Measurements from ENCODE around the gene CCK. TPM values are rescaled to one million over a fixed set of nuclear protein-coding genes. Genes with fewer than 3 reads are reported as not detected.
"Not testable (repeated sequence)": the region's sequence is repeated elsewhere in the genome, so short reads cannot be mapped to it uniquely, and the experiment has no call there.

CCK gene
- total RNA-seq, result not detected

DNA sequence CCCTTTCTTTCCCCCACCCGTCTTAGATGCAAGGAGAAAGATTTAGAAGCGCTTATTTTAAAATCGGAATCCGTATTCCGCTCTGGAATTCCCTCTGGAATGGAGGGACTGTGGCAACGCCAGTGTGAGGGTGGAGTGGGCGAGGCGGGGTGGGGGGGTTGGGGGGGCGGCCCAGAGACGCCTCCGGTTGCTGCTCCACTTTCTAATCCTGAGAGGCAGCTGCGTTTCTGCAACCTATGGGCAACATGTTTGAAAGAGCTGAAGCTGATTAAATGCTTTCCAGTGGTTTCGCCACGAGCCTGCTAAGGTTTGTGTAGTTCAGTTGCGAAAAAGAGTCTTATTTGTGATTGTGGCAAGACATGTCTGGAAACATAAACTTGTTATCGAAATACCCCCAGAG lies at the start of gene CCK:
CCK (minus strand) TSS at position 101 of the 400 bp plus-strand sequence. CDS start 2,555 bp downstream, outside the sequence.
- CTCF ChIA-PET, result no interaction called here
- POLR2A ChIA-PET, result no interaction called here

DNA sequence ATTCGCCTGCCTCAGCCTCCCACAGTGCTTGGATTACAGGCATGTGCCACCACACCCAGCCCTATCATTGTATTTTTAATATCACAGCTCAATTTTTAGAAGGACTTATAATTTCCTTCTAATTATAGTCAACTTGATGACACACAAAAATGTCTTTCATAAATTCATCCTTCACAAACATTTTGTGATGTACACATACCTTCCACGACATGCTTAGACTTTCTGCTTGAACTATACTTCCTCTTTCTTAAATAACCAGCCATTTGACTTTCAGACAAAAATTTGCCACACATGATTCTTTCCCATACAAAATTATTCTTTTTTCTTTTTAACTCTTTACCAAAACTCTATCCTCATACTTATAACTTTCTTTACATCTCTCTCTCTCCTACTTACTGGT lies 48.4 kb upstream of the CCK start:
- POLR2A ChIA-PET, result no interaction called here
- CTCF ChIA-PET, result no interaction called here

- ChIA-PET POLR2A (no interaction called here), CTCF (no interaction called here)
Observed at GRCh38 chr3:42308651-42309050, 42.7 kb upstream of the CCK start.

DNA sequence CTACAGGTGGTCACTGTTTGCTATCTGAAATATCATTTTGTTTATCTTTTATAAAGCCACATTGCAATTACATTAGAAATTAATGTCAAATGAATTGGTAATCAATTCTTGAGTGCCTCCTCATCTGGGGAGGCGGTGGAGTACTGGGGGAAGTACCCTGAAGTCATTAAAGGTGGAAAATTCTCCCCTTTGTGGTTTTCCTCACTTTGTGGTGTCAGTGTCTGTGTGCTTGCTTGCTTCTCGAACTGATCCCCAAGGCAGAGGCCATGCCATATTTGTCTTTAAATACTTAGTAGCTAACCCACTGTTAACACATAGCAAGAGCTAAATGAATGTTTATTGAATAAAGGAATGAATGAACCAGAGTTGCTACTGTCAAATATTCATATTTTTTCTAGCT lies 40.5 kb upstream of the CCK start:
- CTCF ChIA-PET, result no interaction called here
- POLR2A ChIA-PET, result no interaction called here

- CTCF ChIA-PET, result no interaction called here
- POLR2A ChIA-PET, result interaction anchor here (0.5 kb wide), 1 partner anchor 41 kb away, joined by 4 read pairs; no protein-coding TSS in a partner anchor
Observed at GRCh38 chr3:42302924-42303634, 37.1 kb upstream of the CCK start.

DNA sequence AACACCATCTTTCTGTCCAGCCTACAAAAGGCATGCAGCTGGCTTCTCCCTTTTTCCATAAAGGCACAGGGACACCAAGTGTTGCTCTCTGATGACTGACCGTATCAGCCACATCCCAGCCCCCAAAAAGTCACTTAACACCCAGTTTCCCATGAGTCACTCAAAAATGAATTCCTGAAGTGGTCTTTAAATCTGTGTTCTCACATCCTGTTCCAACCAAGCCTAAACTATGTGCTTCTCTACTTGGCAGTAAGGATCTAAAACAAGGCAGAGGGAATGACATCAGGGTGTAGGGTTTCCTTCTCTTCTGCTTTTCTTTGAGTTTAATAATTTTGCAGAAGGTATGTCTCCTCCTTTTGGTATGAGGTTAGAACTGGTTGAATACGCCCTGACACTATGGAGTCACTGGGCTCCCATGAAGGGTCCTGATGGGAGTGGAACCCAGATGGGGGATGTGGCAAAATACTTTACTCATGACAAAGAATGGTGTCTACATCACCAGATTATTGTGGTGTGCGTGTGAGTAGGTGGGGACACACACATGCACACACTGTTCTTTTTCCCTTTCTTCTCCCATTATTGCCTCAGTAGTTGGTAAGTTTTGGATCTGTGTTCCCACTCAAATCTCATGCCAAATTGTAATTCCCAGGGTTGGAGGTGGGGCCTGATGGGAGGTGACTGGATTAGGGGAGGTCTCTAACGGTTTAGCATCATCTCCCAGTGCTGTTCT lies 35.6 kb upstream of the CCK start:
- POLR2A ChIA-PET, result no interaction called here
- CTCF ChIA-PET, result no interaction called here

DNA sequence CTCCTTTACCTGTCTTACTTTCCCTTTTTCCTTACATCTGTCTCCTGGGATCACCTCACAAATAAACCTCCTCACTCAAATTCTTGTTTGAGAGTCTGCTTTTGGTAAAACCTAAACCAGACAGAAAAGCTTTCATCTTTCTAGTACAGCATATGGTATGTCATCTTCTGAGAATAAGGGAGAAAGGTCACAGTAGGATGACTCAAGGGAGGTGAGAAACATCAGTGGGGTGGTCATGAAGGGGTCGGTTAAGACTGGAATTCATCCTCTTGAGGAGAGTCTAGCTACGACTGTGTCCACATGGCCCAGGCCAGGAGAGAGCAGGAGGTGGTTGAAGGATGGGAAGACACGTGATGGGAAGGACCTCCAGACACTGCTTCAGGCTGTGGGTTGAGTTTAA lies 34.8 kb upstream of the CCK start:
- POLR2A ChIA-PET, result no interaction called here
- CTCF ChIA-PET, result no interaction called here

GRCh38 chr3:42300013-42300412 lies 34.0 kb upstream of the CCK start:
- POLR2A ChIA-PET, result no interaction called here

GRCh38 chr3:42298259-42298658 lies 32.3 kb upstream of the CCK start:
- ChIA-PET POLR2A (no interaction called here), CTCF (no interaction called here)

More at GRCh38 chr3:42300013-42300412, 34.0 kb upstream of the CCK start:
- CTCF ChIA-PET, result no interaction called here

DNA sequence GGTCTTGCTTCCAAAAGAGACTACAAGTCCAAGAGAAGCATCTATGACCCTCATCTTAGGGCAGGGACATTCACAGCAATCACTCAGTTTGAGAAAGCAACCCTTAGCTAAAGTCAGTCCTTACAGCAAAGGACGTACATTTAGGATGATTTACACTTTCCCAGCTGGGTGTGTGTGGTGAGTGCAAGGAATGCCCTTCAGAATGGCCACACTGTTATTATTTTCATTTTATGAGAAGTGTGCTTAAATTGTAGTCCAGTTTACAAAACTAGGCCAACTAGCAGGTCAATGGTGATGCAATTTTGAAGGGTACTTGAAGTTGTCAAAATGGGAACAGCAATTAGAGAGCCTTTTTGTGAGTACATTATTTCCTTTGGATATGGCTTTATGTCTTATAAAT lies 26.0 kb upstream of the CCK start:
- POLR2A ChIA-PET, result no interaction called here
- CTCF ChIA-PET, result no interaction called here

GRCh38 chr3:42290966-42291714 lies 25.2 kb upstream of the CCK start:
- CTCF ChIA-PET, result no interaction called here
- POLR2A ChIA-PET, result no interaction called here

GRCh38 chr3:42289026-42289425 lies 23.0 kb upstream of the CCK start:
- ChIA-PET POLR2A (no interaction called here), CTCF (interaction anchor here (0.7 kb wide), 1 partner anchor 47 kb away, joined by 4 read pairs; no protein-coding TSS in a partner anchor)

GRCh38 chr3:42288385-42288784 lies 22.4 kb upstream of the CCK start:
- POLR2A ChIA-PET, result no interaction called here

GRCh38 chr3:42287423-42287822 lies 21.4 kb upstream of the CCK start:
- CTCF ChIA-PET, POLR2A ChIA-PET: not testable (repeated sequence)

More at GRCh38 chr3:42288385-42288784, 22.4 kb upstream of the CCK start:
- CTCF ChIA-PET, result no interaction called here

DNA sequence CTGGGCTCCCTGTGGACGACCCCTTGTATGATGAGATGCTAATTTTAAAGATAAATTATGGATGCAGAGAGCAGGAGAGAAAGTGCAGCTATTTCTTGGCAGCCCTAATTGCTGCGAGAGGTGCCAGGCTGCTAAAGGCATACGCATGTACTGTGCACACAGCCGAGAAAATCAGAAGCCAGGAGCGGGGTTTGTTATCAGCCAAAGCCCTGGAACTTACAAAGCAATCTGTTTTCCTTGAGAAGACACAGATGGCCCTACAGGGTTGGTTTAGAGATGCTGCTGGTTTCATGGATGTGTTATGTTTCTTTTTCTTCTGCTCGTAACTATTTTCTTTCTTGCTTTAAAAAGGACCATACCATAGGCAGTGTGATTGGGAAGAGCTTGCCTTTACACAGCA lies 11.7 kb upstream of the CCK start:
- CTCF ChIA-PET, result no interaction called here
- POLR2A ChIA-PET, result no interaction called here

GRCh38 chr3:42276141-42277132 lies 10.5 kb upstream of the CCK start:
- CTCF ChIA-PET, result no interaction called here
- POLR2A ChIA-PET, result no interaction called here

GRCh38 chr3:42275217-42275616 lies 9.2 kb upstream of the CCK start:
- CTCF ChIA-PET, result no interaction called here
- POLR2A ChIA-PET, result no interaction called here

DNA sequence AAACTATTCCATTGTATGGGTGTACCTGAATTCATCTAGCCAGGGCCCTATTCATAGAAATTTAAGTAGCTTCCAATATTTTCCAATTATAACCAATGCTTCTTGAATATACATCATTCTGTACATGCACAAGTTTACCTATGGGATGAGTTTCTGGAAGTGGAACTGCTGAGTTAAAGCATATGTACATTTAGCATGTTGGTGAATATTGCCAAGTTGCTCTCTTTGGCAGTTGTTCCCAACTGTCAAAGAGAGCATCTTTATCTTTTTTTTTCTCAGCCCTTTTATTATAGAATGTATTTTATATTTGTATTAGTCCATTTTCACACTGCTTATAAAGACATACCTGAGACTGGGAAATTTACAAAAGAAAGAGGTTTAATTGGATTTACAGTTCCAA lies 8.3 kb upstream of the CCK start:
- ChIA-PET POLR2A (no interaction called here), CTCF (no interaction called here)

GRCh38 chr3:42273361-42273760 lies 7.4 kb upstream of the CCK start:
- ChIA-PET CTCF (no interaction called here), POLR2A (no interaction called here)

DNA sequence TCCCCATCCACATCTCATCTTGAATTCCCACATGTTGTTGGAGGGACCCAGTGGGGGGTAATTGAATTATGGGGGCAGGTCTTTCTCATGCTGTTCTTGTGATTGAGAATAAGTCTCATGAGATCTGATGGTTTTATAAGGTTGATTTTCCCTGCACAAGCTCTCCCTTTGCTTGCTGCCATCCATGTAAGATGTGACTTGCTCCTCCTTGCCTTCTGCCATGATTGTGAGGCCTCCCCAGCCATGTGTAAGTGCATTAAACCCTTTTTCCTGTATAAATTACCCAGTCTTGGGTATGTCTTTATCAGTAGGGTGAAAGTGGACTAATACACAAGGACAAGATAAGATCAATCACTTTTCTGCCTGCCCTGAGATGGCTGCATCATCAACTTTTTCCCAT lies 5.8 kb upstream of the CCK start:
- POLR2A ChIA-PET, result no interaction called here
- CTCF ChIA-PET, result no interaction called here

All from activated CD8-positive, alpha-beta memory T cell treated with anti-CD3 and anti-CD28 coated beads for 36 hours (primary cell).